ENCODE data around the gene GCNA. TPM values are rescaled to one million over a fixed set of nuclear protein-coding genes. Genes with fewer than 3 reads are reported as not detected.
A peak's percentile ranks its signal among the peaks of the same experiment; 100 is the strongest.

GCNA gene, protein sequence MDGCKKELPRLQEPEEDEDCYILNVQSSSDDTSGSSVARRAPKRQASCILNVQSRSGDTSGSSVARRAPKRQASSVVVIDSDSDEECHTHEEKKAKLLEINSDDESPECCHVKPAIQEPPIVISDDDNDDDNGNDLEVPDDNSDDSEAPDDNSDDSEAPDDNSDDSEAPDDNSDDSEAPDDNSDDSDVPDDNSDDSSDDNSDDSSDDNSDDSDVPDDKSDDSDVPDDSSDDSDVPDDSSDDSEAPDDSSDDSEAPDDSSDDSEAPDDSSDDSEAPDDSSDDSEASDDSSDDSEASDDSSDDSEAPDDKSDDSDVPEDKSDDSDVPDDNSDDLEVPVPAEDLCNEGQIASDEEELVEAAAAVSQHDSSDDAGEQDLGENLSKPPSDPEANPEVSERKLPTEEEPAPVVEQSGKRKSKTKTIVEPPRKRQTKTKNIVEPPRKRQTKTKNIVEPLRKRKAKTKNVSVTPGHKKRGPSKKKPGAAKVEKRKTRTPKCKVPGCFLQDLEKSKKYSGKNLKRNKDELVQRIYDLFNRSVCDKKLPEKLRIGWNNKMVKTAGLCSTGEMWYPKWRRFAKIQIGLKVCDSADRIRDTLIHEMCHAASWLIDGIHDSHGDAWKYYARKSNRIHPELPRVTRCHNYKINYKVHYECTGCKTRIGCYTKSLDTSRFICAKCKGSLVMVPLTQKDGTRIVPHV
- 1.5 TPM for total RNA-seq

GRCh38 chrX:71578253-71579135, at the start of gene GCNA:
TSS of gene GCNA (plus strand) at chrX:71578437. CDS start at chrX:71580822, 2,385 bp downstream.
- H3K4me3 ChIP-seq (ENCODE audit: low read length): no peak within 1 kb of the TSS
- no peaks in the 10 kb centered on the region for H3K9me3 ChIP-seq (ENCODE audit: low read depth, low read length)
- H3K4me1 ChIP-seq (ENCODE audit: insufficient read depth, low read length): no peaks in the 10 kb centered on the region
- H3K27me3 ChIP-seq (ENCODE audit: insufficient read depth, low read length): no peaks in the 10 kb centered on the region

- peak overlapping the region; percentile 99 for H3K4me3 ChIP-seq (ENCODE audit: low read length)
- no peaks in the 10 kb centered on the region for H3K27me3 ChIP-seq (ENCODE audit: insufficient read depth, low read length)
- no peaks in the 10 kb centered on the region for H3K9me3 ChIP-seq (ENCODE audit: low read depth, low read length)
- peaks cover 20% of the 10 kb centered on the region for H3K4me1 ChIP-seq (ENCODE audit: insufficient read depth, low read length)
Measured at GRCh38 chrX:71532078-71532752, 46.0 kb upstream of the GCNA start.

GRCh38 chrX:71532753-71533425, 45.3 kb upstream of the GCNA start, which contains the start of gene OGT:
TSS of gene OGT (plus strand) at chrX:71533104. CDS start at chrX:71533300, 196 bp downstream.
- H3K27me3 ChIP-seq (ENCODE audit: insufficient read depth, low read length): no peaks in the 10 kb centered on the region
- peaks cover 27% of the 10 kb centered on the region for H3K4me1 ChIP-seq (ENCODE audit: insufficient read depth, low read length)
- peak within 1 kb of the TSS; percentile 99 for H3K4me3 ChIP-seq (ENCODE audit: low read length)
- H3K9me3 ChIP-seq (ENCODE audit: low read depth, low read length): no peaks in the 10 kb centered on the region

- peaks cover 29% of the 10 kb centered on the region for H3K4me1 ChIP-seq (ENCODE audit: insufficient read depth, low read length)
Measured at GRCh38 chrX:71533516-71533850, 44.8 kb upstream of the GCNA start.

DNA sequence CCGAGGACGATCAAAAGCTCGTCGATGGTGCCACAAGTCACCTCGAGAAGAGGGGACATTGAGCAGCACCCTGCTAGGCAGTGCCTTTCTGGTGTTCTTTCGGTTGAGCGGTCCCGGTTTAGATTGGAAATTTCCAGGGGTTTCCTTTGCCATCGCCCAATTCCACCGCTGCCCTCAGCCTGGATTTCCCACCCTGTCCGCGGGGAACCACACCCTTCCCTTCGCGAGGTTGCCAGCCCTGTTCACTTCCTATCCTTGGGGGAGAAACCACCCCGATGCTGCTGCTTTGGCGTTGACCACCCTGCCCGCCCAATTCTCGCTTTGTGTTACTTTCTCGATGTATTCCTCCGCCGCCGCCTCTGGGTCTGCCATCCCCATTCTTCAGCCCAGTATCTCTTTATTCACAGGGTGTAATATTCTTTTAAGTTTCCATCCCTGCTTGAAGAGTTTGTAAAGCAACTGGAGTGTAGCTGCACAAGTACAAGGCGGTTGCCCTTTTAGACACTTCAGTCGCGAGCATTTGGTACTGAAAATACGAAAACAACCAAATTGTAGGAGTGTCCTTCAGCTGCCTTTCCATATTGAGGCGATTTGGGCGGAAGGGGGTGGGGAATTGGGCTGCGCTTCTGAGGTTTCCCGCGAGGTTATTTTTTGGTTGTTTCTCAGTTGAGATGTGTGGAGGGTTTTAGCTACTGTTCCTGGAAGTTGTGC, 44.2 kb upstream of the GCNA start:
- no peaks in the 10 kb centered on the region for H3K27me3 ChIP-seq (ENCODE audit: insufficient read depth, low read length)
- H3K9me3 ChIP-seq (ENCODE audit: low read depth, low read length): no peaks in the 10 kb centered on the region
- H3K4me3 ChIP-seq (ENCODE audit: low read length): peak overlapping the region; percentile 99
- H3K4me1 ChIP-seq (ENCODE audit: insufficient read depth, low read length): peaks cover 34% of the 10 kb centered on the region

More at GRCh38 chrX:71533516-71533850, 44.8 kb upstream of the GCNA start:
- no peaks in the 10 kb centered on the region for H3K27me3 ChIP-seq (ENCODE audit: insufficient read depth, low read length)
- no peaks in the 10 kb centered on the region for H3K9me3 ChIP-seq (ENCODE audit: low read depth, low read length)
- peak overlapping the region; percentile 99 for H3K4me3 ChIP-seq (ENCODE audit: low read length)

- H3K9me3 ChIP-seq (ENCODE audit: low read depth, low read length): no peaks in the 10 kb centered on the region
- peaks cover 43% of the 10 kb centered on the region for H3K4me1 ChIP-seq (ENCODE audit: insufficient read depth, low read length)
- H3K4me3 ChIP-seq (ENCODE audit: low read length): peak overlapping the region; percentile 99
- no peaks in the 10 kb centered on the region for H3K27me3 ChIP-seq (ENCODE audit: insufficient read depth, low read length)
Measured at GRCh38 chrX:71534773-71535544, 43.3 kb upstream of the GCNA start.

- Histone ChIP-seq H3K27me3 (ENCODE audit: insufficient read depth, low read length) (no peaks in the 10 kb centered on the region), H3K9me3 (ENCODE audit: low read depth, low read length) (no peaks in the 10 kb centered on the region), H3K4me1 (ENCODE audit: insufficient read depth, low read length) (peaks cover 53% of the 10 kb centered on the region), H3K4me3 (ENCODE audit: low read length) (peak overlapping the region; percentile 22)
Measured at GRCh38 chrX:71536285-71536684, 42.0 kb upstream of the GCNA start.

GRCh38 chrX:71537743-71538142, 40.5 kb upstream of the GCNA start:
- no peaks in the 10 kb centered on the region for H3K27me3 ChIP-seq (ENCODE audit: insufficient read depth, low read length)
- H3K9me3 ChIP-seq (ENCODE audit: low read depth, low read length): no peaks in the 10 kb centered on the region
- H3K4me1 ChIP-seq (ENCODE audit: insufficient read depth, low read length): peaks cover 58% of the 10 kb centered on the region
- H3K4me3 ChIP-seq (ENCODE audit: low read length): no peak overlapping the region

DNA sequence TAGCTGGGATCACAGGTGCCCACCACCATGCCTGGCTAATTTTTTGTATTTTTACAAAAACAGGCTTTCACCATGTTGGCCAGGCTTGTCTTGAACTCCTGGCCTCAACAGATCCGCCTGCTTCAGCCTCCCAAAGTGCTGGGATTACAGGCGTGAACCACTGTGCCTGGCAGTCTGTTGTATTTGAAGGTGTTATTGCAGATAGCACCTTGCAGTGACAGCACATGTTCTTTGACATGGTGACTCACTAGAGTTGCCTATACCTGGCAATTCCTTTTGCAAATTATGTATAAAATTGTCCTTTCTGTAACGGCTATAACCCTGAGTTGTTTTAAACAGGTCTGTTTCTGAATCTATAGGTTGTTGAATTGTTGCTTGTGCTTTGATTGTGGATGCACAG, 37.4 kb upstream of the GCNA start:
- no peaks in the 10 kb centered on the region for H3K9me3 ChIP-seq (ENCODE audit: low read depth, low read length)
- no peak overlapping the region for H3K4me3 ChIP-seq (ENCODE audit: low read length)
- H3K4me1 ChIP-seq (ENCODE audit: insufficient read depth, low read length): peaks cover 73% of the 10 kb centered on the region
- H3K27me3 ChIP-seq (ENCODE audit: insufficient read depth, low read length): no peaks in the 10 kb centered on the region

DNA sequence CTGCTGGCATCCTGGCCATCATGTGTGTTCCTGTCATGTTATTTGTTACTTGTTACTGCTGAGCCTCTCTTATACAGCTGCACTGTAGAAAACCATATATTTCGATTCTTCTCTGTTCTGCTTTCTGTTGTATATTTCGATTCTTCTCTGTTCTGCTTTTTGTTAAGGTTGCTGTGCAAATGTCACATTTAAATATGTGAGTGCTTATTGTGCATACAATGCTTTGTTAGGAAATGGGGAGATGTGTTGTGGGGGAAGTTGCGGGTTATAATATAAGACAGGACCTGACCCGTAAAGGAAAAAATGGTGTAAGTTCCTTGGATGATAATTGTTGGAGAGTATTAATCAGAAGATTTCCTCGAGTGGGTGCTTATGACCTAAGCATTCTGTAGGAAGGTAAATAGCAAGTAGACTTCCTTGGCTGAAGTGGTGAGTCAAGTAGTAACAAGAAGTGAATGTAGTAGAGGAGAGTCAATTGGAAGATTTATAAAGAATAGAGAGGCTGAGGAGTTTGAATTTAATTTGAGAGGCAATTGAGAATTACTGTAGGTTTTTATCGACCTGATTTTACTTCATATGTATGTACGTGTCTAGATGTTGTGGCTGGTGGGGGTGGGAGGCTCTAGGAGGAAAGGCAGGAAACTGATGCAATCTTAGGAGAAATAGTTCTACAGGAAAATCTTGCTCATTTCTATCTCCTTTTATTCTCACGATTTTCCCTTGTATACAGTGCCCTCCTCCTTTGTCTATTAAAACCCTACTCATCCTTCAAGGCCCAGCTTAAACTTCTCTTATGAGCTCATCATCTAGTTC, 36.8 kb upstream of the GCNA start:
- Histone ChIP-seq H3K27me3 (ENCODE audit: insufficient read depth, low read length) (no peaks in the 10 kb centered on the region), H3K9me3 (ENCODE audit: low read depth, low read length) (no peaks in the 10 kb centered on the region), H3K4me1 (ENCODE audit: insufficient read depth, low read length) (peaks cover 72% of the 10 kb centered on the region), H3K4me3 (ENCODE audit: low read length) (no peak overlapping the region)

GRCh38 chrX:71542411-71542810, 35.8 kb upstream of the GCNA start:
- Histone ChIP-seq H3K9me3 (ENCODE audit: low read depth, low read length) (no peaks in the 10 kb centered on the region), H3K27me3 (ENCODE audit: insufficient read depth, low read length) (no peaks in the 10 kb centered on the region), H3K4me3 (ENCODE audit: low read length) (no peak overlapping the region), H3K4me1 (ENCODE audit: insufficient read depth, low read length) (peaks cover 65% of the 10 kb centered on the region)

- Histone ChIP-seq H3K27me3 (ENCODE audit: insufficient read depth, low read length) (no peaks in the 10 kb centered on the region), H3K4me1 (ENCODE audit: insufficient read depth, low read length) (peaks cover 61% of the 10 kb centered on the region), H3K9me3 (ENCODE audit: low read depth, low read length) (no peaks in the 10 kb centered on the region), H3K4me3 (ENCODE audit: low read length) (no peak overlapping the region)
Measured at GRCh38 chrX:71542825-71543224, 35.4 kb upstream of the GCNA start.

All from mononuclear cell (primary cell).